Stomach (tissue), 19 donors: ENCODE data around the gene DYTN. TPM values are rescaled to one million over a fixed set of nuclear protein-coding genes. Genes with fewer than 3 reads are reported as not detected.
A peak's percentile ranks its signal among the peaks of the same experiment; 100 is the strongest.

Experiments
- DNase-seq, 2 donors: peaks; one replicate each; pipeline versions ENCODE4 v3.0.0 to v3.0.0-alpha.2; 2013 to 2019
- H3K27ac ChIP-seq, 5 donors: fragments of 200-600 bp in 4 of 5; sonication (generic) in 4 of 5; one replicate each; pipeline ENCODE4 v1.5.1; 2013 to 2019; ENCODE audit warnings: mild to moderate bottlenecking in 1 of 5, moderate library complexity in 1 of 5
- H3K27me3 ChIP-seq, 3 donors: fragments of 200-600 bp; sonication (generic); one replicate each; pipeline ENCODE4 v1.5.1; 2017 to 2019; ENCODE audit warnings: mixed run types in 1 of 3
- H3K36me3 ChIP-seq, 4 donors: fragments of 200-600 bp; sonication (generic); 1 replicate in 3 of 4; 2 replicates in 1 of 4; pipeline ENCODE4 v1.5.1; 2016 to 2019
- H3K4me1 ChIP-seq, 4 donors: fragments of 200-600 bp; sonication (generic); one replicate each; pipeline ENCODE4 v1.5.1; 2016 to 2019
- H3K4me3 ChIP-seq, 4 donors: fragments of 200-600 bp; sonication (generic) in 3 of 4; one replicate each; pipeline ENCODE4 v1.5.1; 2016 to 2019; ENCODE audit warnings: mild to moderate bottlenecking in 1 of 4
- H3K9me3 ChIP-seq, 4 donors: fragments of 200-600 bp; sonication (generic); one replicate each; pipeline ENCODE4 v1.5.1; 2016 to 2019
- EP300 ChIP-seq: sonication (generic); formaldehyde crosslinking; IDR thresholded peaks from one replicate; pipeline ENCODE4 v1.6.1; 2017; ENCODE audit warnings: antibody characterized with exemption
- POLR2A ChIP-seq, 4 donors: fragments of 450-650 bp; IDR thresholded peaks; one replicate each; pipeline ENCODE4 v1.6.1; 2016; ENCODE audit warnings: antibody characterized with exemption in 4 of 4, control low read depth in 2 of 4, mild to moderate bottlenecking in 1 of 4, moderate library complexity in 1 of 4
- POLR2AphosphoS5 ChIP-seq, 3 donors: sonication (generic); formaldehyde crosslinking; IDR thresholded peaks; one replicate each; pipeline ENCODE4 v1.6.1; 2016; ENCODE audit warnings: antibody characterized with exemption in 3 of 3
- WGBS, 5 donors: extraction: QIAGEN DNeasy Blood & Tissue Kit in 3 of 5; methylation state at CpG; one replicate each; pipeline versions ENCODE4 v1.1.5 to v1.1.7; 2013 to 2018; 5-methylcytosine and 5-hydroxymethylcytosine counted together
- intact Hi-C: fragments of 100-400 bp; cut with DNase I; formaldehyde crosslinking; loops from one replicate; pipeline ENCODE4 v1.15.1; 2023; ENCODE audit warnings: low total_unique reads
- long read RNA-seq, 10 donors: transcript quantifications; one replicate each; lab custom pipeline, GENCODE V29; 2026
- polyA plus RNA-seq, 3 donors: library from polyadenylated mRNA; stranded (reverse); fragments of 200-250 nt; gene quantifications; one replicate each; pipeline ENCODE4 v1.2.3, GENCODE V29; 2013
- total RNA-seq, 5 donors: library from RNA; depleted of rRNA; stranded (reverse); fragments of >200 nt; gene quantifications; one replicate each; pipeline versions ENCODE4 v1.1.0 to v1.2.3, GENCODE V29; 2014 to 2016
- TF ChIP-seq, protein P1 (sequence below), 7 experiments: fragments of 450-650 bp in 4 of 7; fragments of 200-600 bp in 3 of 7; sonication (generic) in 3 of 7; IDR thresholded peaks; one replicate each; pipeline ENCODE4 v1.5.1; 2016 to 2019; ENCODE audit warnings: antibody characterized with exemption in 7 of 7, control low read depth in 2 of 7, mild to moderate bottlenecking in 1 of 7
- donor health status: healthy with polysubstance abuse.
- donor health status: Bipolar disorder and iron deficiency.
- donor health status: healthy.

Gene DYTN
- total RNA-seq, result not detected
- polyA plus RNA-seq, result not detected
- long read RNA-seq, donor 1, result 0 reads
- long read RNA-seq, donor 2, result 0 reads
- long read RNA-seq, donor 3, result 0 reads
- long read RNA-seq, donor 4, result 0 reads
- long read RNA-seq, donor 5, result 0 reads
- long read RNA-seq, donor 6, result 0 reads
- long read RNA-seq, donor 7, result 0 reads
- long read RNA-seq, donor 8, result 0 reads
- long read RNA-seq, donor 9, result 0 reads
- long read RNA-seq, donor 10, result 0 reads

- intact Hi-C loops, result no loop called here
- Histone ChIP-seq H3K27ac (no peak within 1 kb of the TSS), H3K9me3 (no peaks in the 10 kb centered on the region), H3K36me3 (no peaks in the 10 kb centered on the region), H3K27me3 (no peaks in the 10 kb centered on the region), H3K4me3 (no peak within 1 kb of the TSS), H3K4me1 (no peaks in the 10 kb centered on the region)
- no peak for DNase-seq
- WGBS, 5 donors, result 63 to 84% (median 70%) methylated on average over 1 of the region's 1 CpG
- no peak for TF ChIP-seq EP300
These were observed at the start of gene DYTN for GRCh38 chr2:206718296-206718695. TSS of gene DYTN (minus strand) at chr2:206718396. CDS start at chr2:206718279, 117 bp downstream.

GRCh38 chr2:206766057-206766930, 48.1 kb upstream of the DYTN start:
- H3K4me1 ChIP-seq, result peaks cover 19 to 51% (median 37%) of the 10 kb centered on the region in 4 donors
- intact Hi-C loops, result no loop called here

DNA sequence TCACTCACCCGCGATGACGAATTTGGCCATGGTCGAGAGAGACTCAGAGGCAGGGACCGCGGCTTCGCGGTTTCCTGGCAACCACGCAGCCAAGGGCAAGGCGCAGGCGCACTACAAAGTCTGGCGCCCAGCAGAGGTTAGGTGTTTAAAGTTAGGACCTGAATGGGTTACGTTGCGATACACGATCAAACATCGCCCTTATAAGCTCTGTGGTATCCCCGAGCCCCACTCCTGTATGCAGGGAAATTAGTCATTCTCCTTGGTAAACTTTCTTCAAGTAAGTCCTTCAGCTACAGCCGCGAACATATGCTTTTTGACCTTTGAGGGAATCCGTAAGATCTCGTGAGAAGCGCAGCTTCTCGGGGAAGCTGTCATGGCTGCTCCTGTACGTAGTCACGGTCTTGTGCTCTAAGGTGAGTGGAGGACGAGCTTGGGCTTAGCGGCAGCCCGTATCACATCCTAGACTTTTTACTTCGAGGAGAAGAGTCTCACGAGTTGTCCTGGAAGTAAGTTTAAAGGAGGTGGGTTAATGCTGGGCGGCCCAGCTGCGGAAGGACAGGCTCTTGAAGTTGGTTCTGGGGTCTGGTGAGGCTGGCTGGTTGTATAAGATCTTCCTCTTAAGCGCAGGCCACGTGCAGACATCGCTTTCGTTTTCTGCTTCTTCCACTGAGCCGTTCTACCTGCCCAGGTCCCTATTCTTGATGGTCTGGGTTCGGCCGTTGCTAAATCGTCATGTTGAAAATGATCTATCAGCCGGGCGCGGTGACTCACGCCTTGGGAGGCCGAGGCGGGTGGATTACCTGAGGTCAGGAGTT, 47.3 kb upstream of the DYTN start, which contains the start of the genes FASTKD2 and MDH1B:
Gene FASTKD2, plus strand, starts transcription at position 365 of the 815 bp plus-strand sequence. CDS start 1,088 bp downstream, outside the sequence.
Gene MDH1B, minus strand, starts transcription at position 87 of the 815 bp plus-strand sequence. Its CDS starts 57 bp downstream, at position 30.
- WGBS, 5 donors, result 0% methylated on average over 35 to 46 of the region's 46 CpGs
- intact Hi-C loops, result no loop called here

More at GRCh38 chr2:206766057-206766930, 48.1 kb upstream of the DYTN start:
- Histone ChIP-seq H3K9me3 (no peaks in the 10 kb centered on the region), H3K36me3 (peaks cover 3 to 38% (median 26%) of the 10 kb centered on the region in 4 donors), H3K27me3 (no peaks in the 10 kb centered on the region), H3K4me3 (peak overlapping the region; percentile 70 to 89 (median 80)), H3K27ac (peak overlapping the region; percentile 73 to 94 (median 89))
- WGBS, 5 donors, result 33 to 39% (median 37%) methylated on average over 12 of the region's 12 CpGs
- no peak for DNase-seq
- TF ChIP-seq POLR2AphosphoS5 (IDR thresholded peaks at IDR 0.05), result no peak
- TF ChIP-seq EP300, result no peak
- TF ChIP-seq, protein P1, sequence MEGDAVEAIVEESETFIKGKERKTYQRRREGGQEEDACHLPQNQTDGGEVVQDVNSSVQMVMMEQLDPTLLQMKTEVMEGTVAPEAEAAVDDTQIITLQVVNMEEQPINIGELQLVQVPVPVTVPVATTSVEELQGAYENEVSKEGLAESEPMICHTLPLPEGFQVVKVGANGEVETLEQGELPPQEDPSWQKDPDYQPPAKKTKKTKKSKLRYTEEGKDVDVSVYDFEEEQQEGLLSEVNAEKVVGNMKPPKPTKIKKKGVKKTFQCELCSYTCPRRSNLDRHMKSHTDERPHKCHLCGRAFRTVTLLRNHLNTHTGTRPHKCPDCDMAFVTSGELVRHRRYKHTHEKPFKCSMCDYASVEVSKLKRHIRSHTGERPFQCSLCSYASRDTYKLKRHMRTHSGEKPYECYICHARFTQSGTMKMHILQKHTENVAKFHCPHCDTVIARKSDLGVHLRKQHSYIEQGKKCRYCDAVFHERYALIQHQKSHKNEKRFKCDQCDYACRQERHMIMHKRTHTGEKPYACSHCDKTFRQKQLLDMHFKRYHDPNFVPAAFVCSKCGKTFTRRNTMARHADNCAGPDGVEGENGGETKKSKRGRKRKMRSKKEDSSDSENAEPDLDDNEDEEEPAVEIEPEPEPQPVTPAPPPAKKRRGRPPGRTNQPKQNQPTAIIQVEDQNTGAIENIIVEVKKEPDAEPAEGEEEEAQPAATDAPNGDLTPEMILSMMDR (IDR thresholded peaks at IDR 0.05), result no peak
- no peak for TF ChIP-seq POLR2A (IDR thresholded peaks at IDR 0.05)

GRCh38 chr2:206764673-206765241, 46.6 kb upstream of the DYTN start:
- intact Hi-C loops, result no loop called here
- 6 to 10% (median 7%) methylated on average over 18 of the region's 18 CpGs for WGBS, 5 donors
- Histone ChIP-seq H3K27me3 (no peaks in the 10 kb centered on the region), H3K27ac (peak overlapping the region; percentile 73 to 94 (median 89)), H3K9me3 (no peaks in the 10 kb centered on the region), H3K36me3 (peaks cover 0 to 22% (median 10%) of the 10 kb centered on the region in 4 donors), H3K4me3 (peak overlapping the region; percentile 70 to 89 (median 80)), H3K4me1 (peaks cover 19 to 47% (median 36%) of the 10 kb centered on the region in 4 donors)
- TF ChIP-seq EP300, result no peak
- no peak for DNase-seq

More for the DNA sequence above, 47.3 kb upstream of the DYTN start, which contains the start of the genes FASTKD2 and MDH1B:
- Histone ChIP-seq H3K27me3 (no peaks in the 10 kb centered on the region), H3K4me1 (peaks cover 19 to 51% (median 37%) of the 10 kb centered on the region in 4 donors), H3K27ac (peak within 1 kb of the TSS; percentile 73 to 94 (median 89)), H3K9me3 (no peaks in the 10 kb centered on the region), H3K4me3 (peak within 1 kb of the TSS; percentile 70 to 89 (median 80)), H3K36me3 (peaks cover 0 to 29% (median 17%) of the 10 kb centered on the region in 4 donors)
- DNase-seq, result peak; percentile 86 to 97
- TF ChIP-seq, protein P1 (IDR thresholded peaks at IDR 0.05), result no peak
- TF ChIP-seq POLR2AphosphoS5 (IDR thresholded peaks at IDR 0.05) (peak; percentile 63 to 93 (median 85)), POLR2A (IDR thresholded peaks at IDR 0.05) (peak in 1 of 4 donors; percentile 23)
